ENCODE measurements around the gene PDCD2.
"Not testable (repeated sequence)": the region's sequence is repeated elsewhere in the genome, so short reads cannot be mapped to it uniquely, and the experiment has no call there.

The PDCD2 gene

DNA sequence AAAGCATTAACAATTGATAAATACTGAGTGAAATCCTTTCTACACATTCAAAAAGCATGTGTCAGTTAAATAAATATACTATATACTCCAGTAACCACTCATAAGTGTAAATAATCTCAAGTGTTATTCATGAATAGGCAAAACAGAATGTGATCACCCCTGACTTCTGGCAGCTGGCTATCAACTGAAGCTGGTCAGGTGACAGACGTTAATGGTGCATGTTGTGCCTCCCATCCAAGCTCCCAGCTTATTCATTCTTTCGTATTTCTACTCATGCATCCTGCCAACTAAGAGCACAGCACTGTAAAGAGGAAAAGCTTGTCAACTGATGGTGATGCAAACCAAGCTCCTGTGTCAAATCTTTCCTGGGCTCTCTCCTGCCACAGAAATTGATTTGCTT lies 39.0 kb downstream of the PDCD2 start:
- no peak for DNase-seq (ENCODE audit: low spot score)

DNA sequence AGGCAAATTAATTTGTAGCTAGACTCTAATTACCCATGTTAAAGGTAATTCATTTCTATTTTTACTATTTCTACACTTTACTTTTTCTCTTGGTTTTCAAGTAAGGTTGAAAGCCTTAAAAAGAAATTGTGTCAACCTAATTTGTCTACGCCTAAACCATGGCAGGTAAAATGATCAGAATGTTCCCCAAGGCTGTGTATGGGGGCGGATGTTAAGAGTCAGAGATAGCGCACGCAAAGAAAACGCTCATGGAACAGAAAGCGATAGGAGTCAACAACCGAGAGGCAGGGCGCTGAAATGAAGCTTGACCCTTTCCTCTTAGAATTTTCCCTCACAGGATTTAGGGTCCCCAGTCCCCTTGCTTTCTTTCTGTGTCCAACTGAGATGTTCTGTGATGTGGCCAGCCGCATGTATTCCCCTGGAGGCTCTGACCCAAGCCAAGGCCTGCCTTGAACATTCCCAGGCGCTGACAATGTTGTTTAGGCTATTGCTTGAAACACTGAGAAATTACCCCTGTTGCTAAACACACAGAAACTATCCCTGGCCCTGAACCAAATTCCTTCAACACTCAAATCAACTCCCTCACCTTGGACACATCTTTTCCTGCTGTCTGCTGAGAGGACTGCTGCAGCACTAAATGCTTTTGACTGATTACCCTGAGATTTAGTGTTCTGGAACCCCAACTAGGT lies 42.3 kb downstream of the PDCD2 start:
- no peak for DNase-seq (ENCODE audit: low spot score)

DNA sequence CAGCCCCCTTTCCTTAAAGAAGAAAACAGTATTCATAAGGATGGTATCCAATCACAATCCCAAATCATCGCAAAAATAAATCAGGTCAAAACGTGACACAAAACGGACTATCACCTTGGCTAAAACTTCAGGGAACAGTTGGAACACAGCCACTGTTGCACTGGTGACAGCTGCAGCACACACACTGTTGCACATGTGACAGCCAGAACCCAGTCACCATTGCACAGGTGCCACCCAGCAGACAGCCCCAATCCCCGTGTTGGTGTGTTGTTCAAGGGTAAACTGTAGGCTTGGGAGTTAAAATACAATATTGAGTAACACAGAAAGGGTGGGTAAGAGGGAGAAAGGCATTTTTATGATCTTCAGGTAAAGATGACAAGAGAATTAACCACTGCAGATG lies 47.1 kb downstream of the PDCD2 start:
- DNase-seq (ENCODE audit: low spot score) = no peak

DNA sequence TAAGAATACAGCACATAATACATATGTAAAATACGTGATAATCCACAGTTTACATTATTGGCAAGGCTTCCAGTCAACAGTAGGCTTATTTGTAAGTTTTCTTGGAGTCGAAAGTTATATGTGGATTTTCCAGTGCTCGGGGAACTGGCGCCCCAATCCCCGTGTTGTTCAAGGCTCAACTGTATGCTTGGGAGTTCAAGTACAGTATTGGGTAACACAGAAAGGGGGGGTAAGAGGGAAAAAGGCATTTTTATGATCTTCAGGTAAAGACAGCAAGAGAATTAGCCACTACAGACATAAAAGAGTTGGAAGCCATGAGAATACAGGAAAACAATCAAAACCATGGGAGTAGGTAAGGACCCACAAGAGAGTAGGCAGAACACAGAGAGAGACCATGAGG lies 47.8 kb downstream of the PDCD2 start:
- no peak for DNase-seq (ENCODE audit: low spot score)

DNA sequence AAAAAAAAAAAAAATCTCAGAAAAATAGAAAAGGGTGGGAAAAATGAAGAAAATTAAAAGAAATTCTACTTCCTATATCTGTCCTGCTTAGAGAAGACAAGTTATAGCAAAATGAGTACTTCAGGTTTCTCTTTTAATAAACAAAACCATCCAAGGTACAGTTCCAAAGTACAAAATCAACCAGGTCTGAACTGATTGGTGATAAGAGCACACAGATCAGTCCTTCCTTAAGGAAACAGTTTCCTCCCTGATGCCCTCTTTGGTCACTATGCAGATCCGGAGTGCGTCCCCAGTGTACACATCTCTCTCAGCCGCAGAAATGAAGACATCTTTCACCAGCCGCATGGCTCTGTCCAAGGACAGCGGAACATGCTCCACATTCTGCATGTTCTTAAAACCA lies 49.4 kb downstream of the PDCD2 start:
- DNase-seq (ENCODE audit: low spot score) = no peak

DNA sequence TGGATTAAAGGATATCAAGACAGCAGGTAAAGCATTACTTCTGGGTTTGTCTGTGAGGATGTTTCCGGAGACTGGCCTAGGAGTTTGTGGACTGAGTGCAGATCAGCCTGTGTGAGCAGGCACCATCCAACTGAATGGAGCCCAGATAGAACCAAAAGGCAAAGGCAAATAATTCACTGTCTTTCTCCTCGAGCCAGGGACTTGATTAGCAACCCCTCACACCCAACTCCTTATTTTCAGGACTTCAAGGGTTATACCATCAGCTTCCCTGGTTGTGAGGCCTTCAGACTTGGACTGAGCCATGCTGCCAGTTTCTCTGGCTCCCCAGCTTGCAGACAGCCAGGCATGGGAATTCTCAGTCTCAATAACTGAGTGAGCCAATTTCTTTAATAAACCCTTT lies 50.6 kb downstream of the PDCD2 start:
- DNase-seq (ENCODE audit: low spot score) = no peak

DNA sequence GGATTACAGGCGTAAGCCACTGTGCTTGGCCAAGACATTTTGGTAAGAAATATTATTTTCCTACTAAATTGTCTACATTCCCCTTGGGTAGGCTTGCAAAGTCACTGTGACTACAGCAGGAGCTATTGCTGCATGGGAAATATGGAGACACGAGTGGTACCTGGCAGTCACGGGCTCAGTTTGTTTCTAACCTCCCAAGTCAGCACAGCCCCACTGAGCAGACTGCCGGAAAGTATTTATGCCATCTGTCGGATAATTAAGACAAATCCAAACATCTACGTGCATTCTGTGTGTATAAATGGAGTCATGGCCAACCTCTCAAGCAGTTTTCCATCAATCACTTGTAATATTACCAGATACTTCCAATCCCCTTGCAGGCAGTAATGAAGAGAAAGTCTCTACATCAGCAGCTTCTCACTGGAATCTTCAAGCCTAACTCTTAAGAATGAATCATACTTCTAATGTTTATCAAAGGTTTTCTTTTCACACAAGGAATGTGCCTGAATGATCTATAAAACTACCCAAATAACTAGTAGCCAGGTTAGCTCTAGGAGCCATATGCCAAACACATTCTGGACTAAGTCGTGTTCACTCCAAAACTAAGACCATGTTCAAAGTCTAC lies 51.5 kb downstream of the PDCD2 start:
- no peak for DNase-seq (ENCODE audit: low spot score)

DNA sequence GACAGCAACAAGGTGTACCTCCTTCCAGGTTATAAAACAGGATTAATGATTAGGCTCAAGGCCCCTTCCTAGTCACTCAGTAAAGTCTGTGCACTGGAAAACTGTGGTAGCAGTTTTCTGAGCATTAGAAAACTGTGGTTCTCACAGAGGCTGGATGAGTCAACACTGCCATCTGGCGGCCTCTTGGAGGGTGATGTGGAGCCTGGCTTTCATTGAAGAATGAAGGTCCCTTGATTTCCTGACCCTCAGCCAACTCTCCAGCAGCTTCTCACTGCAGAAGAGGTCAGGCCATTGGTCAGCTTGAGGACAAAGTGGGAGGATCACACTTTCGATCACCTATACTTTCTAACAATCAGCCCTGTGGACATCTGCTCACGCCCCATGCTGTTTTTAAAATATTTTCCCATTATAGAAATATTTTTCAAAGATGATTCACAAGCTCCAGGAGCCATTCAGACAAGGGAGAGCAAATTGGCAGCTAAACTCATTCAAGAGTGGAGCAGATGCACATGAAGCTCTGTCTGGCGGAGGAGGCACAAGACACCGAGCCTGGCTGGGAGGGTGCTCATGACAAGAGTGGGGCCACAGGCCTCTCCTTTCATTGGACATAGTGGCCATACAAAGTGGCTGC lies 54.5 kb downstream of the PDCD2 start:
- DNase-seq (ENCODE audit: low spot score) = peak; percentile 63

DNA sequence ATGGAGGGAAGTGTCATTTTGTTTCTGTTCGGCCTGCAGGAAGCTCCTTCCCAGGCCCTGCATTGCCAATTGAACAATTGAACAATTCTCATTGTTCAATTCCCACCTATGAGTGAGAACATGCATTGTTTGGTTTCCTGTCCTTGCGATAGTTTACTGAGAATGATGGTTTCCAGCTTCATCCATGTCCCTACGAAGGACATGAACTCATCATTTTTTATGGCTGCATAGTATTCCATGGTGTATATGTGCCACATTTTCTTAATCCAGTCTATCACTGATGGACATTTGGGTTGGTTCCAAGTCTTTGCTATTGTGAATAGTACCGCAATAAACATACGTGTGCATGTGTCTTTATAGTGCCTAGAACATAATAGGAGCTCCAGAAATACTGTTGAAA lies 56.4 kb downstream of the PDCD2 start:
- DNase-seq (ENCODE audit: low spot score) = not testable (repeated sequence)

DNA sequence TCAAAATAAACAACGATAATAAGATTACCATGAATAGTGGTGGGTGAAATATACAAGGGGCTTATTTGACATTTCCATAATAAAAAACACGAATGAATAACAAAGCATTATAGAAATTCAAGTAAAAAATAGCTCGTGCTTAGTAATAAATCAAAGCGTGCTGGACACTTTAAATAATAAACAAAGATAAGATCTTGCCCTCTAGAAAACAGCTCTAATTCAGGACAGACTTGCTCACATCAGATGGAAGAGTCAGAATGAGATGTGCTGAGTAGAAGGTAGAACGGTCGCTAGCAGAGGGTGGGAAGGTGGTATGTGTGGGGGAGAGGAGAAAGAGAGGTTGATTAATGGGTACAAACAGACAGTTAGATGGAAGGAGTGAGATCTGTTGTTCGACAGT lies 58.6 kb downstream of the PDCD2 start:
- DNase-seq (ENCODE audit: low spot score) = no peak
